Endothelial cell of umbilical vein (primary cell): ENCODE data around the gene MAK. TPM values are rescaled to one million over a fixed set of nuclear protein-coding genes. Genes with fewer than 3 reads are reported as not detected.

Experiments
- BruUV-seq: library from RNA; stranded (reverse); fragments of 400-500 nt; replicated peaks from 2 replicates; lab custom pipeline; 2021; lab: Mats Ljungman, UMichigan
- CTCF ChIA-PET: fragments of 300-600, 350-600 bp; sonication (Branson Sonifier 250); formaldehyde crosslinking; loops from one replicate; lab custom pipeline; 2021; ENCODE audit warnings: antibody characterized with exemption, inconsistent platforms; lab: Charles Lee
- POLR2A ChIA-PET: fragments of 300-600, 350-600 bp; sonication (Branson Sonifier 250); formaldehyde crosslinking; loops from one replicate; lab custom pipeline; 2021; ENCODE audit warnings: antibody characterized with exemption, inconsistent platforms; lab: Charles Lee
- DNase-seq: peaks from one replicate; pipeline ENCODE4 v3.0.0-alpha.2; 2011; ENCODE audit warnings: low read depth, low spot score
- FAIRE-seq: peaks from 2 replicates; lab custom pipeline; 2011; peaks lifted over from hg19 to GRCh38; lab: Jason Lieb, UNC
- H2AFZ ChIP-seq: 2 replicates; pipeline ENCODE4 v1.6.0; 2012; ENCODE audit warnings: low read depth, low read length, control low read depth, inconsistent platforms
- H3K27ac ChIP-seq: 2 replicates; pipeline ENCODE4 v1.5.1; 2011; ENCODE audit warnings: low read depth, mild to moderate bottlenecking, control low read depth, low read length, moderate library complexity; ENCODE audit not compliant: insufficient read depth
- H3K27me3 ChIP-seq, 2 experiments: 2 replicates each; pipeline versions ENCODE4 v1.6.0 to v1.6.1; 2011; ENCODE audit warnings: low read length in 2 of 2, mixed read lengths in 1 of 2; ENCODE audit not compliant: control insufficient read depth in 2 of 2, insufficient read depth in 2 of 2
- H3K36me3 ChIP-seq, 2 experiments: 2 replicates in 1 of 2; 3 replicates in 1 of 2; pipeline ENCODE4 v1.5.1; 2011; ENCODE audit warnings: low read length in 2 of 2, mild to moderate bottlenecking in 1 of 2, moderate library complexity in 1 of 2; ENCODE audit not compliant: control insufficient read depth in 2 of 2, insufficient read depth in 2 of 2; ENCODE audit errors: extremely low read depth in 1 of 2
- H3K4me1 ChIP-seq: 3 replicates; pipeline ENCODE4 v1.5.1; 2011; ENCODE audit warnings: mild to moderate bottlenecking, low read length; ENCODE audit not compliant: control insufficient read depth, insufficient read depth; ENCODE audit errors: extremely low read depth
- H3K4me2 ChIP-seq: 2 replicates; pipeline ENCODE4 v1.6.1; 2011; ENCODE audit warnings: low read length, control low read depth, mixed read lengths; ENCODE audit not compliant: insufficient read depth
- H3K4me3 ChIP-seq, 3 experiments: fragments of 200-600 bp in 1 of 3; sonication (generic), shearing (Covaris generic) in 1 of 3; replicated peaks in 1 of 3; 2 replicates each; pipeline ENCODE4 v1.5.1; 2011 to 2016; ENCODE audit warnings: control low read depth in 3 of 3, low read length in 3 of 3, mild to moderate bottlenecking in 2 of 3, inconsistent platforms in 1 of 3, low read depth in 1 of 3, moderate library complexity in 1 of 3; ENCODE audit not compliant: insufficient read depth in 1 of 3
- H3K79me2 ChIP-seq: 2 replicates; pipeline ENCODE4 v1.6.0; 2012; ENCODE audit warnings: low read length, inconsistent platforms; ENCODE audit not compliant: control insufficient read depth, insufficient read depth
- H3K9ac ChIP-seq: replicated peaks from 2 replicates; pipeline ENCODE3; 2011; ENCODE audit warnings: low read length, control low read depth; ENCODE audit not compliant: insufficient read depth; ENCODE audit errors: extremely low read depth
- H3K9me1 ChIP-seq: replicated peaks from 3 replicates; pipeline ENCODE4 v1.6.0; 2011; ENCODE audit warnings: mild to moderate bottlenecking, low read length; ENCODE audit not compliant: control insufficient read depth, insufficient read depth; ENCODE audit errors: extremely low read depth
- H3K9me3 ChIP-seq: replicated peaks from 2 replicates; pipeline ENCODE4 v1.5.1; 2012; ENCODE audit warnings: low read length, inconsistent platforms; ENCODE audit not compliant: control insufficient read depth, insufficient read depth
- H4K20me1 ChIP-seq: replicated peaks from 2 replicates; pipeline ENCODE3; 2011; ENCODE audit warnings: mild to moderate bottlenecking, low read length; ENCODE audit not compliant: control insufficient read depth, insufficient read depth; ENCODE audit errors: extremely low read depth
- CTCF ChIP-seq, 2 donors: IDR thresholded peaks; 1 replicate in 1 of 2; 2 replicates in 1 of 2; pipeline ENCODE4 v1.5.1; 2011; ENCODE audit warnings: low read length in 2 of 2, mild to moderate bottlenecking in 2 of 2, moderate library complexity in 2 of 2, control low read depth in 1 of 2, inconsistent platforms in 1 of 2, low read depth in 1 of 2; ENCODE audit not compliant: insufficient read depth in 1 of 2; ENCODE audit errors: extremely low read depth in 1 of 2
- EZH2 ChIP-seq: IDR thresholded peaks from 2 replicates; pipeline ENCODE4 v1.6.1; 2012; ENCODE audit warnings: borderline replicate concordance, low read depth, mild to moderate bottlenecking, moderate library complexity, low read length, inconsistent platforms; ENCODE audit not compliant: severe bottlenecking
- FOS ChIP-seq: IDR thresholded peaks from 2 replicates; pipeline ENCODE4 v1.6.1; 2011; ENCODE audit warnings: mild to moderate bottlenecking, low read length, moderate library complexity, borderline replicate concordance; ENCODE audit not compliant: insufficient read depth
- GATA2 ChIP-seq: IDR thresholded peaks from 2 replicates; pipeline ENCODE4 v1.7.0; 2011; ENCODE audit warnings: low read depth, mild to moderate bottlenecking, moderate library complexity, mixed read lengths, low read length; ENCODE audit not compliant: insufficient read length, insufficient read depth
- JUN ChIP-seq: IDR thresholded peaks from 2 replicates; pipeline ENCODE4 v1.6.1; 2011; ENCODE audit warnings: borderline replicate concordance, low read depth; ENCODE audit not compliant: insufficient read length, insufficient read depth
- MAX ChIP-seq: IDR thresholded peaks from 2 replicates; pipeline ENCODE4 v1.6.1; 2011; ENCODE audit not compliant: insufficient read depth, insufficient read length
- MYC ChIP-seq: IDR thresholded peaks from one replicate; pipeline ENCODE4 v1.6.1; 2011; ENCODE audit warnings: mild to moderate bottlenecking, low read depth, low read length
- POLR2A ChIP-seq: IDR thresholded peaks from 2 replicates; pipeline ENCODE4 v1.6.1; 2012; ENCODE audit warnings: low read depth, mild to moderate bottlenecking, control low read depth, low read length
- POLR2AphosphoS5 ChIP-seq: IDR thresholded peaks from 2 replicates; pipeline ENCODE4 v1.6.1; 2012; ENCODE audit warnings: low read depth, mild to moderate bottlenecking, control low read depth, low read length, moderate library complexity; ENCODE audit not compliant: insufficient read depth
- dilution Hi-C: fragments of 300-500 bp; cut with MboI; formaldehyde crosslinking; loops from one replicate; pipeline ENCODE4 v1.15.0; 2019; ENCODE audit warnings: low sequenced_read_pairs; ENCODE audit not compliant: extremely low pct_ligation_motif_present
- intact Hi-C: fragments of 100-400 bp; cut with micrococcal nuclease; formaldehyde crosslinking; loops from one replicate; pipeline ENCODE4 v1.10.0; 2022
- polyA plus RNA-seq, 4 experiments: library from polyadenylated mRNA; depleted of rRNA in 3 of 4; stranded (reverse) in 3 of 4; unstranded in 1 of 4; fragments of >200 nt; gene quantifications; 2 replicates each; pipeline versions ENCODE4 v1.2.1 to v1.2.3, GENCODE V29; 2011 to 2012; ENCODE audit warnings: missing spikeins in 1 of 4
- total RNA-seq: library from RNA; stranded (reverse); gene quantifications from 2 replicates; pipeline ENCODE4 v1.2.3, GENCODE V29; 2021

Gene MAK
- total and polyA plus RNA-seq, 2 donors (not counting 3 experiments of a cell fraction or from before 2014, with no cell fraction given), result not detected

GRCh38 chr6:10740061-10740460 lies 98.3 kb downstream of the MAK start:
- no peaks in the 10 kb centered on the region for H3K9me1 ChIP-seq
- dilution Hi-C loops, result no loop called here
- H4K20me1 ChIP-seq, result no peaks in the 10 kb centered on the region
- no peaks in the 10 kb centered on the region for H3K36me3 ChIP-seq
- BruUV-seq, result no TSS peak
- no peak overlapping the region for H3K27ac ChIP-seq
- H3K4me1 ChIP-seq, result peaks cover 3% of the 10 kb centered on the region
- CTCF ChIA-PET, result interaction anchor here (1.0 kb wide), 1 partner anchor 19 kb away, joined by 3 read pairs; no protein-coding TSS in a partner anchor
- H3K4me3 ChIP-seq, result no peak overlapping the region
- H2AFZ ChIP-seq, result no peak overlapping the region
- no peaks in the 10 kb centered on the region for H3K79me2 ChIP-seq
- no peak overlapping the region for H3K4me2 ChIP-seq
- H3K9me3 ChIP-seq, result no peaks in the 10 kb centered on the region
- POLR2A ChIA-PET, result no interaction called here
- TF ChIP-seq MAX (no peak), EZH2 (no peak), GATA2 (no peak), CTCF (IDR thresholded peaks at IDR 0.05; ENCODE audit: extremely low read depth in 1 of 2, insufficient read depth in 1 of 2, low read depth in 1 of 2, low read length in 2 of 2) (no peak), MYC (no peak), JUN (no peak), POLR2A (no peak), POLR2AphosphoS5 (no peak), FOS (no peak)
- FAIRE-seq (no peak), DNase-seq (no peak)
- H3K27me3 ChIP-seq, result no peaks in the 10 kb centered on the region
- intact Hi-C loops, result no loop called here
- H3K9ac ChIP-seq, result no peak overlapping the region
